ENCODE results near the gene SESN3.

DNA sequence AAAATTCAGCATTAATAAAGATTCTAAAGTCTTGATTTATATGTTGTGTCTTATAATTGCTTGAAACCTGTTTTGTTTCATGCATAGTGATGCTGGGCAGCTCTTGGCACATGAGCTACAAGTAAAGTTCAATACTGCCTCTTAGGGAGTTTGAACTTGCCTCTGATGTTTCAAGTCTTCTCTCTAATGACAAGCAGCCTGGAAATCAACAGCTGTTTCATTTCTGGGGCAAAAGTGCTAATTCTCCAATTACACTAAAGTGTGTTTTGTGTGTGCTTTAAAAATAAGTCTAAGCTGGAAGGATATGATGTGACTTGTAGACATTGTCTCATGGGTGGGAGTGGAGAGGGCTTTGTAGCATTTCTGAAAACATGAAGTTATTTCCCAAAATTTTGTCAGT, 23.7 kb upstream of the SESN3 start:
- TF ChIP-seq, protein P1, sequence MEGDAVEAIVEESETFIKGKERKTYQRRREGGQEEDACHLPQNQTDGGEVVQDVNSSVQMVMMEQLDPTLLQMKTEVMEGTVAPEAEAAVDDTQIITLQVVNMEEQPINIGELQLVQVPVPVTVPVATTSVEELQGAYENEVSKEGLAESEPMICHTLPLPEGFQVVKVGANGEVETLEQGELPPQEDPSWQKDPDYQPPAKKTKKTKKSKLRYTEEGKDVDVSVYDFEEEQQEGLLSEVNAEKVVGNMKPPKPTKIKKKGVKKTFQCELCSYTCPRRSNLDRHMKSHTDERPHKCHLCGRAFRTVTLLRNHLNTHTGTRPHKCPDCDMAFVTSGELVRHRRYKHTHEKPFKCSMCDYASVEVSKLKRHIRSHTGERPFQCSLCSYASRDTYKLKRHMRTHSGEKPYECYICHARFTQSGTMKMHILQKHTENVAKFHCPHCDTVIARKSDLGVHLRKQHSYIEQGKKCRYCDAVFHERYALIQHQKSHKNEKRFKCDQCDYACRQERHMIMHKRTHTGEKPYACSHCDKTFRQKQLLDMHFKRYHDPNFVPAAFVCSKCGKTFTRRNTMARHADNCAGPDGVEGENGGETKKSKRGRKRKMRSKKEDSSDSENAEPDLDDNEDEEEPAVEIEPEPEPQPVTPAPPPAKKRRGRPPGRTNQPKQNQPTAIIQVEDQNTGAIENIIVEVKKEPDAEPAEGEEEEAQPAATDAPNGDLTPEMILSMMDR (conservative IDR thresholded peaks at IDR 0.05; ENCODE audit: low read depth, low read length): no peak
- TF ChIP-seq EZH2 (IDR thresholded peaks at IDR 0.05; ENCODE audit: low read length, unreplicated experiment): no peak
- TF ChIP-seq EZH2phosphoT487 (IDR thresholded peaks at IDR 0.05; ENCODE audit: borderline replicate concordance, low read length): no peak

Data from PC-3 (cell line).